Left renal pelvis (tissue), 4 donors: ENCODE results near the gene PSPH. TPM values are rescaled to one million over a fixed set of nuclear protein-coding genes. Genes with fewer than 3 reads are reported as not detected.
A peak's percentile ranks its signal among the peaks of the same experiment; 100 is the strongest.

Source experiments
- DNase-seq, 4 donors: peaks; one replicate each; pipeline ENCODE4 v3.0.0-alpha.2; 2013; ENCODE audit warnings: low read depth in 4 of 4, low spot score in 3 of 4
- polyA plus RNA-seq, 4 donors: library from polyadenylated mRNA; unstranded; fragments of 120-200 nt; gene quantifications; one replicate each; pipeline ENCODE4 v1.2.1, GENCODE V29; 2013; ENCODE audit not compliant: insufficient read length in 4 of 4

The PSPH gene
- polyA plus RNA-seq, 4 donors, result 18.1 to 44.3 (median 33.1) TPM

GRCh38 chr7:56009695-56010094 is 41.5 kb downstream of the PSPH start:
- DNase-seq, result no peak

GRCh38 chr7:56007891-56008290 is 43.4 kb downstream of the PSPH start:
- DNase-seq, result no peak

- DNase-seq, result peak in 1 of 4 donors; percentile 20
These were observed 44.0 kb downstream of the PSPH start for GRCh38 chr7:56007167-56007652.

GRCh38 chr7:56003749-56004148 is 47.5 kb downstream of the PSPH start:
- DNase-seq, result no peak

GRCh38 chr7:55996856-55997500 is 54.3 kb downstream of the PSPH start:
- DNase-seq, result no peak

- DNase-seq, result no peak
These were observed 58.9 kb downstream of the PSPH start for GRCh38 chr7:55992346-55992745.

- DNase-seq, result no peak
These were observed 67.7 kb downstream of the PSPH start for GRCh38 chr7:55983537-55983936.

GRCh38 chr7:55980266-55980665 is 71.0 kb downstream of the PSPH start:
- DNase-seq, result no peak

GRCh38 chr7:55977831-55978230 is 73.4 kb downstream of the PSPH start:
- DNase-seq, result no peak

- no peak for DNase-seq
These were observed 75.1 kb downstream of the PSPH start for GRCh38 chr7:55975988-55976633.

GRCh38 chr7:55973747-55974250 is 77.4 kb downstream of the PSPH start:
- no peak for DNase-seq

- no peak for DNase-seq
These were observed 80.3 kb downstream of the PSPH start for GRCh38 chr7:55970978-55971377.

- no peak for DNase-seq
These were observed 80.7 kb downstream of the PSPH start for GRCh38 chr7:55970561-55970960.

GRCh38 chr7:55969391-55969790 is 81.9 kb downstream of the PSPH start:
- no peak for DNase-seq

- DNase-seq, result no peak
These were observed 84.4 kb downstream of the PSPH start for GRCh38 chr7:55966851-55967250.

- DNase-seq, result no peak
These were observed 85.3 kb downstream of the PSPH start for GRCh38 chr7:55965805-55966421.

- DNase-seq, result no peak
These were observed 86.2 kb downstream of the PSPH start for GRCh38 chr7:55965100-55965470.

GRCh38 chr7:55964261-55965099 is 86.8 kb downstream of the PSPH start, which contains the start of gene NIPSNAP2:
Gene NIPSNAP2 (plus strand): TSS chr7:55964585. CDS start chr7:55964610, 25 bp downstream.
- DNase-seq, result peak in 3 of 4 donors; percentile 43 to 54 (median 45)

GRCh38 chr7:55963584-55964168 is 87.6 kb downstream of the PSPH start:
- no peak for DNase-seq

- DNase-seq, result no peak
These were observed 89.2 kb downstream of the PSPH start for GRCh38 chr7:55962014-55962413.
